WERI-Rb-1 (cell line): ENCODE data around the gene SLC35C1.

ENCODE experiments used
- DNase-seq: peaks from one replicate; pipeline ENCODE4 v3.0.0-alpha.2; 2020
- H3K27ac ChIP-seq: fragments of 250-450 bp; sonication (Bioruptor Pico); 2 replicates; pipeline ENCODE4 v1.5.1; 2020; ENCODE audit warnings: mild to moderate bottlenecking, moderate library complexity
- H3K27me3 ChIP-seq: fragments of 250-450 bp; sonication (Bioruptor Pico); 2 replicates; pipeline ENCODE4 v1.5.1; 2021; ENCODE audit warnings: mild to moderate bottlenecking, low read depth, moderate library complexity; ENCODE audit not compliant: insufficient read depth, severe bottlenecking
- H3K36me3 ChIP-seq: fragments of 250-450 bp; sonication (Bioruptor Pico); 2 replicates; pipeline ENCODE4 v1.5.1; 2020; ENCODE audit warnings: mild to moderate bottlenecking, moderate library complexity
- H3K4me3 ChIP-seq: 2 replicates; pipeline ENCODE4 v1.5.1; 2011; ENCODE audit warnings: low read depth, mild to moderate bottlenecking, control low read depth, low read length
- H3K9me3 ChIP-seq: fragments of 250-450 bp; sonication (Bioruptor Pico); 2 replicates; pipeline ENCODE4 v1.5.1; 2021; ENCODE audit warnings: mild to moderate bottlenecking, moderate library complexity; ENCODE audit not compliant: severe bottlenecking
- CTCF ChIP-seq: IDR thresholded peaks from 2 replicates; pipeline ENCODE4 v1.5.1; 2011; ENCODE audit warnings: low read depth, mild to moderate bottlenecking, control low read depth, inconsistent platforms, low read length

SLC35C1 gene

DNA sequence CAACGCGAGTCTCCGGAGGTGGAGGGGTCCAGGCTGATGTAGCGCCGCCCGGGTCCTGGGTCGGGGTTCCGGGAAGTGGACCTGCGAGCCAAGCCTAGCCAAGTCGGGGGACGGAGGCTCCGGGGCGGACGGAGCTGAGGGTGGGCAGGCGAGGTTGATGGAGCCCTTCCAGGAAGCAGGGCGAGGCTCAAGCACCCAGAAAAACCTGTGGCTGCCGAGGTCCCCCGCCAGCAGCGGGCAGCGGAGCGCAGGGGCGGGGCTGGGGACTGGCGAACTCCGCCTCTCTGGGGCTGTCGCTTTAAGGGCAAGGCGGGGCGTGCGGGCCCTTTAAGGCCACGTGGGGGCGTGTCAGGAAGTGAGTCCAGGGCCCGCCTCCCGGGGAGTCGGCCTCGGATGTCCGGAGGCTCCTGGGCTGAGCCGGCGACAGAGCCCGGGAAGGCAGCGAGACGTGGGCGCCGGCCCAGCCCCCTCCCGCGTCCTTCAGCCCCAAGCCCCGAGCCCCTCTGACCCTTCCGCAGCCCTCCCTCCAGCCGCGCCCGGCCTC is at the start of gene SLC35C1:
Gene SLC35C1, plus strand, starts transcription at position 389 of the 544 bp plus-strand sequence. CDS start 653 bp downstream, outside the sequence.
- DNase-seq, result peak; percentile 96
- Histone ChIP-seq H3K9me3 (no peaks in the 10 kb centered on the region), H3K36me3 (no peaks in the 10 kb centered on the region), H3K27me3 (no peaks in the 10 kb centered on the region), H3K27ac (no peak within 1 kb of the TSS), H3K4me3 (peak within 1 kb of the TSS; percentile 79)
- no peak for TF ChIP-seq CTCF

DNA sequence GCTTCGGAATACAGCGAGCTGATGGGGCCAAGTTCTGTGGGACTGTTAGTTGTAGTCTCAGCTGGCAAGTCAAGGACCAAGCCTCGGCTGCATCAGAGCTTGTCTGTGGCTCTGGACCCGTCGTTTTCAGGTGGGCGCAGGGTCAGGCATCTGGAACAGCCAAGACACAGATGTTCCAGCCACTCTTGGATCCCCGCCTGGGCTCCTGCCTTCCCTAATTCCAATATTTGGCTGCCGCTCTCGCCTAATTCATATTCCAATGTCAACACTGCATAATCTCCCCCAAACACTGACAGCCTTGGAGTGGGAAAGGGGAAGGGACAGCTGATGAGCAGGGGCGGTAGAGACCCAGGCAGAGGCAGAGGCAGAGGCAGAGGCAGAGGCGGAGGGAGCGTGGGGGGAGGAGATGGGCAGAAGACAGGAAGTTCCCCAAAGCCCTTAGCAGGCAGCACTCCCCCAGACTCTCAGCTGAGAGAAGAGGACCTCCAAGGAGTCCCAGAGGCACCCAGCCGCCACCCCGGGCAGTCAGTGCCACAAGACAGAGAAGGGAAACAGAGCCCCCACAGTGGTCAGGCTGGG is 49.6 kb upstream of the SLC35C1 start:
- no peak for TF ChIP-seq CTCF
- DNase-seq, result no peak
- no peak overlapping the region for H3K27ac ChIP-seq
- H3K9me3 ChIP-seq, result no peaks in the 10 kb centered on the region
- H3K27me3 ChIP-seq, result no peaks in the 10 kb centered on the region
- no peaks in the 10 kb centered on the region for H3K36me3 ChIP-seq
- H3K4me3 ChIP-seq, result no peak overlapping the region

- Histone ChIP-seq H3K36me3 (no peaks in the 10 kb centered on the region), H3K27me3 (no peaks in the 10 kb centered on the region), H3K9me3 (no peaks in the 10 kb centered on the region), H3K4me3 (no peak overlapping the region), H3K27ac (no peak overlapping the region)
- DNase-seq, result no peak
- no peak for TF ChIP-seq CTCF
Observed at GRCh38 chr11:45756384-45757010, 48.5 kb upstream of the SLC35C1 start.

GRCh38 chr11:45757672-45758071 is 47.3 kb upstream of the SLC35C1 start:
- Histone ChIP-seq H3K9me3 (no peaks in the 10 kb centered on the region), H3K36me3 (no peaks in the 10 kb centered on the region), H3K27me3 (no peaks in the 10 kb centered on the region), H3K4me3 (no peak overlapping the region), H3K27ac (no peak overlapping the region)
- TF ChIP-seq CTCF, result no peak
- DNase-seq, result no peak

DNA sequence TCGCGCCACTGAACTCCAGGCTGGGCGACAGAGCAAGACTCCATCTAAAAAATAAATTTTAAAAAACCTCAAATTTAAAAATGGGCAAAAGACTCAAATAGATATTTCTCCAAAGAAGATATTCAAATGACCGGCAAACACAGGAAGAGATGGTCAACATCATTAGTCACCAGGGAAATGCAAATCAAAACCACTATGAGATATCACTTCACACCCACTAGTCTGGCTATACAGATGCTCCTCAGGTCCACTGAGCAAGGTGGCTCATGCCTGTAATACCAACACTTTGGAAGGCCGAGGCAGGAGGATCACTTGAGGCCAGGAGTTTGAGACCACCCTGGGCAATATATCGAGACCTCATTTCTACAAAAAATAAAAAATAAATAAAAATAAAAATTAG is 43.3 kb upstream of the SLC35C1 start:
- no peak for TF ChIP-seq CTCF
- no peaks in the 10 kb centered on the region for H3K9me3 ChIP-seq
- no peak overlapping the region for H3K27ac ChIP-seq
- H3K4me3 ChIP-seq, result no peak overlapping the region
- DNase-seq, result no peak
- no peaks in the 10 kb centered on the region for H3K27me3 ChIP-seq
- H3K36me3 ChIP-seq, result no peaks in the 10 kb centered on the region
